Measurements from ENCODE around the gene ZNF710. TPM values are rescaled to one million over a fixed set of nuclear protein-coding genes. Genes with fewer than 3 reads are reported as not detected.

Gene ZNF710
- total and polyA plus RNA-seq, 2 of the 4 experiments (the other 2 are of a cell fraction), result 7.6 to 8.2 TPM

DNA sequence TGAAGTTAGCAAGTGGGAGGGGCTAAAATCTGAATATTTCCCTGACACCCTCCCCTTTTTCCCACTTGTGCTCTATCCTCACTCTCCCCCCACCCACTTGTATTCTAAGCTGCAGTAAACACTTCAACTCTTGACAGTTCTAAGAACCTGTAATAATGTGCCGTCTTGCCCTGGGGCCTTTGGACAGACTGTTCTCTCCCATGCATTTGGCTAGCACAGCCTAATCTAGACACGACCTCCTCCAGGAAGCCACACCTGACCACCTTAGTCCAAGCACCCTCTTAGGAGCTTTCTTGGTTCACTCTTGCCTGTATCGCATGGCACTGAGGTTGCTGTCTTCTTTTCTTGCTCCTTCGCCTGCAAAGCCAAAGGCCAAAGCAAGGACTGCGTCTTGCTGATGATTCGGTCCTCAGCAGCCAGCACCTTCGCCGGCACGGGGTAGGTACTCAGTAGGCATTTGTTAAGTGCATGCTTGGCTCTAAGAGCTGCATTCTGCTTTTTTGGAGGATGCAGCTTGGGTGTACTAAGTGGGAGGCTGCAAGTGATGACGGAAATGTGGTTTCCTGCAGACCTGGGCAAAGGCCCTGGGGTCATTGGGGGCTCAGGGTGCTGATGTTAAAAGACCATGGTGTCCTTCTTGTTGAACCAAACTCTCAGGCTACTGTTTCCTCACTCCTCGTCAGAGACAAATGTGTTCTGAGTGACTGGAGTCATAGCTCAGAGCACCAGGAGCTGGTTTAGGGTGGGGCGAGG is 2.0 kb upstream of the ZNF710 start:
- no peak overlapping the region for H3K27ac ChIP-seq (ENCODE audit: insufficient read depth, low read length)
- no peak overlapping the region for H2AK9ac ChIP-seq (replicated peaks; ENCODE audit: low read depth, low read length, poor library complexity)
- H4K5ac ChIP-seq (ENCODE audit: low read depth, low read length), result no peak overlapping the region
- no peak overlapping the region; the same call in 1 of the 2 replicates for H3K4me2 ChIP-seq (ENCODE audit: low read depth, low read length)
- no peak overlapping the region for H2BK120ac ChIP-seq (ENCODE audit: low read depth, low read length)
- no peak overlapping the region for H2BK20ac ChIP-seq (ENCODE audit: low read depth, low read length)
- H2BK15ac ChIP-seq (ENCODE audit: low read depth, low read length), result no peak overlapping the region
- peak overlapping the region; percentile 21; the same call in 1 of the 2 replicates for H4K91ac ChIP-seq (ENCODE audit: insufficient read depth, low read depth, low read length)
- H3K56ac ChIP-seq (ENCODE audit: extremely low read depth, insufficient read depth, low read length), result no peak overlapping the region
- TF ChIP-seq, protein P1, sequence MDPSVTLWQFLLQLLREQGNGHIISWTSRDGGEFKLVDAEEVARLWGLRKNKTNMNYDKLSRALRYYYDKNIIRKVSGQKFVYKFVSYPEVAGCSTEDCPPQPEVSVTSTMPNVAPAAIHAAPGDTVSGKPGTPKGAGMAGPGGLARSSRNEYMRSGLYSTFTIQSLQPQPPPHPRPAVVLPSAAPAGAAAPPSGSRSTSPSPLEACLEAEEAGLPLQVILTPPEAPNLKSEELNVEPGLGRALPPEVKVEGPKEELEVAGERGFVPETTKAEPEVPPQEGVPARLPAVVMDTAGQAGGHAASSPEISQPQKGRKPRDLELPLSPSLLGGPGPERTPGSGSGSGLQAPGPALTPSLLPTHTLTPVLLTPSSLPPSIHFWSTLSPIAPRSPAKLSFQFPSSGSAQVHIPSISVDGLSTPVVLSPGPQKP (IDR thresholded peaks at IDR 0.05; ENCODE audit: borderline replicate concordance, low read depth, low read length), result no peak
- TF ChIP-seq NFE2L2 (IDR thresholded peaks at IDR 0.05; ENCODE audit: low read depth, low read length), result no peak
- no peak for TF ChIP-seq MAFK (IDR thresholded peaks at IDR 0.05; ENCODE audit: low read depth, low read length)
- TF ChIP-seq SMC3 (IDR thresholded peaks at IDR 0.05; ENCODE audit: low read depth, low read length), result no peak
- TF ChIP-seq MAZ (IDR thresholded peaks at IDR 0.05; ENCODE audit: borderline replicate concordance, low read depth, low read length), result no peak
- TF ChIP-seq, protein P2, sequence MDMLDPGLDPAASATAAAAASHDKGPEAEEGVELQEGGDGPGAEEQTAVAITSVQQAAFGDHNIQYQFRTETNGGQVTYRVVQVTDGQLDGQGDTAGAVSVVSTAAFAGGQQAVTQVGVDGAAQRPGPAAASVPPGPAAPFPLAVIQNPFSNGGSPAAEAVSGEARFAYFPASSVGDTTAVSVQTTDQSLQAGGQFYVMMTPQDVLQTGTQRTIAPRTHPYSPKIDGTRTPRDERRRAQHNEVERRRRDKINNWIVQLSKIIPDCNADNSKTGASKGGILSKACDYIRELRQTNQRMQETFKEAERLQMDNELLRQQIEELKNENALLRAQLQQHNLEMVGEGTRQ (IDR thresholded peaks at IDR 0.05; ENCODE audit: low read depth, low read length), result no peak
- no peak for TF ChIP-seq BHLHE40 (IDR thresholded peaks at IDR 0.05; ENCODE audit: low read depth, low read length)
- no peak for TF ChIP-seq POLR2A (IDR thresholded peaks at IDR 0.05; ENCODE audit: low read depth, low read length)
- no peak for TF ChIP-seq RFX5 (IDR thresholded peaks at IDR 0.05; ENCODE audit: low read depth, low read length)
- TF ChIP-seq RAD21 (IDR thresholded peaks at IDR 0.05; ENCODE audit: low read length), result no peak
- TF ChIP-seq CHD1 (IDR thresholded peaks at IDR 0.05; ENCODE audit: low read depth, low read length), result no peak
- TF ChIP-seq CEBPB (IDR thresholded peaks at IDR 0.05; ENCODE audit: low read depth, low read length), result no peak
- TF ChIP-seq RCOR1 (IDR thresholded peaks at IDR 0.05; ENCODE audit: insufficient replicate concordance, low read length), result no peak
- H4K8ac ChIP-seq (ENCODE audit: low read depth in 2 of 2, low read length in 2 of 2), result peak overlapping the region; percentile 62 to 97; a peak in 2 of 4 replicates
- H4K20me1 ChIP-seq (ENCODE audit: insufficient read depth, low read length), result no peaks in the 10 kb centered on the region
- peaks cover 19% of the 10 kb centered on the region for H3K4me1 ChIP-seq (ENCODE audit: control insufficient read depth, insufficient read depth, low read length)
- H2BK5ac ChIP-seq (ENCODE audit: low read depth, low read length, poor library complexity, severe bottlenecking), result no peak overlapping the region
- intact Hi-C loops (cut with micrococcal nuclease), result no loop called here
- ChIA-PET POLR2A (ENCODE audit: unreplicated experiment) (no interaction called here), CTCF (no interaction called here)
- WGBS, 2 experiments (ENCODE audit: extremely low coverage in 2 of 2, insufficient read length in 1 of 2), result 69% methylated on average over 3 of the region's 12 CpGs; no CpG with 5 or more reads in 1 of the 2 experiments
- dilution Hi-C loops (cut with HindIII; ENCODE audit: low sequenced_read_pairs, unreplicated experiment), result no loop called here
- H3K4me3 ChIP-seq (ENCODE audit: insufficient read depth, low read depth, low read length), result no peak overlapping the region
- no TSS peak for BruUV-seq (replicated peaks)
- no peak overlapping the region for H3K9ac ChIP-seq (ENCODE audit: low read depth, low read length)
- H3K9me1 ChIP-seq (ENCODE audit: insufficient read depth, low read length), result peaks cover 20% of the 10 kb centered on the region
- H3K9me3 ChIP-seq (ENCODE audit: control insufficient read depth, insufficient read depth, low read length), result no peaks in the 10 kb centered on the region
- peaks cover 12 to 36% of the 10 kb centered on the region in 2 experiments; a peak in 3 of 4 replicates for H3K79me1 ChIP-seq (ENCODE audit: low read depth in 1 of 2, low read length in 2 of 2)
- DNase-seq, result no peak
- 0 out of 2 replicates have a peak overlapping the region, but pooled peaks have one; percentile 92 for H3K4ac ChIP-seq (ENCODE audit: low read depth, low read length)
- H3K23ac ChIP-seq (ENCODE audit: low read depth, low read length), result no peak overlapping the region
- H2AFZ ChIP-seq (replicated peaks; ENCODE audit: low read length, poor library complexity), result peak overlapping the region; percentile 87
- no peaks in the 10 kb centered on the region for H3K27me3 ChIP-seq (ENCODE audit: control insufficient read depth, insufficient read depth, low read length)
- no peaks in the 10 kb centered on the region for H3K36me3 ChIP-seq (ENCODE audit: control insufficient read depth, insufficient read depth, low read length)
- no peak for ATAC-seq (ENCODE audit: low read depth)
- in situ Hi-C loops (cut with MboI; ENCODE audit: low sequenced_read_pairs), result no loop called here
- no peak overlapping the region for H3K18ac ChIP-seq (ENCODE audit: low read depth, low read length)
- H2AK5ac ChIP-seq (ENCODE audit: low read depth, low read length), result peak overlapping the region; percentile 53; the same call in 1 of the 2 replicates
- 0 out of 2 replicates have a peak overlapping the region, but pooled peaks have one; percentile 2 for H3K14ac ChIP-seq (replicated peaks; ENCODE audit: low read depth, low read length)
